SHP77 treated with DMSO at 0.1 percent for 48 hours (cell line): ENCODE results near the gene FAM47A.

Experiments used
- DNase-seq: peaks from one replicate; lab custom pipeline; 2025; lab: John Stamatoyannopoulos, UW

The FAM47A gene

DNA sequence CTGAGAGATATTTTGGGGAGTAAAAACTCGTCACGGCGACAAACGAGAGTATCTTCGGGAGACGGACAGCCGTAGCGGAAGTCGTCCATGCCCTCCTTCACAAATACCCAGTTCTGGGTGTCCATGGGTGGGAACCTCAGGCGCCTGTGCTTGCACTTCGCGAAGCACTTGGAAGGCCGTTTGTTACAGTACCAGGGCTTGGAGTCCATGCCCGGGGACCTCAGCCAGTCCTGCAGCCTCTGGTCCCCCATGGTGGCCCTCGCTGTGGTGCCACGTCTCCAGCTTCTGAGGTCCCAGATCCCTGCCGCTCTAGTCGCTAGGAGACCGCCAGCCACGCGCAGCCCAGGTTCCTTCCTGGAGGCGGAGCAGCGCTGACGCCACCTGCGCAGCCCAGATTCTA lies at the start of gene FAM47A:
TSS of gene FAM47A (minus strand) at position 287 of the 400 bp plus-strand sequence. CDS start at position 251, 36 bp downstream.
- DNase-seq: no peak

DNA sequence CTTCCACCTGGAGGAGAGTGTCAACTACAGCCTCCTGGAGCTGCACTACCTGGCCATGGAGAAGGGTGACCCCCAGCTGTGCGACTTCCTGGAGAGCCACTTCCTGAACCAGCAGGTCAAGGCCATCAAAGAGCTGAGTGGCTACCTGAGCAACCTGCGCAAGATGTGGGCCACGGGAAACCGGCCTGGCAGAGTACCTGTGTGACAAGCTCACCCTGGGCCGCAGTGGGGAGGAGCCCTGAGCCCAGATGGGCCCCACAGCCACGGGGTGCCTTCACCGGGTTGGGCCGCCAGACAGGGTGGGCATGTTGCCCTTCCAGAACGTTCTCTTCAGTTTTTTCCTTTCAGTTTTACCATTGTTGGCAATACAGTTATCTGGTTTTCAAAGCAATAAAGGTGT lies 15.2 kb upstream of the FAM47A start:
- DNase-seq: no peak

- no peak for DNase-seq
These were observed 14.8 kb upstream of the FAM47A start for GRCh38 chrX:34146906-34147305.

GRCh38 chrX:34144246-34144645 lies 12.1 kb upstream of the FAM47A start:
- DNase-seq: no peak

DNA sequence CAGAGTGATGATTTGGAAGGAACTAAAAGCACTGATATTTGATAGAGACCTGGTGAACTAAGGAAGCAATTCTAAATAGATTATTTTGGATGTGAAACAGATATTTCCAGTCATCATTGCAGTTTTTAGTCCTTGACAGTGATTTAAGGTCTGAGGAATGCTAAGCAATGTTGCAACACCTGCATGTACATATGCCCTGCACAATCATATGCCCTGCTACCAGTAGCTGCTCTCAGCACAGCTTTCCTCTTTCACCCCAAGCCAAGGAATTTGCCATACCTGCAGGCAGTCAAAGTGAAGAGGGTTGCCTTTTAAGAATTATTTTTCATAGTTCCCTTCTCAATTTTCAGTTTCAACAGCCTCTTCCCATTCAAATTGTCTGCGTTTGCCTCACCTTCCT lies 8.7 kb upstream of the FAM47A start:
- no peak for DNase-seq

DNA sequence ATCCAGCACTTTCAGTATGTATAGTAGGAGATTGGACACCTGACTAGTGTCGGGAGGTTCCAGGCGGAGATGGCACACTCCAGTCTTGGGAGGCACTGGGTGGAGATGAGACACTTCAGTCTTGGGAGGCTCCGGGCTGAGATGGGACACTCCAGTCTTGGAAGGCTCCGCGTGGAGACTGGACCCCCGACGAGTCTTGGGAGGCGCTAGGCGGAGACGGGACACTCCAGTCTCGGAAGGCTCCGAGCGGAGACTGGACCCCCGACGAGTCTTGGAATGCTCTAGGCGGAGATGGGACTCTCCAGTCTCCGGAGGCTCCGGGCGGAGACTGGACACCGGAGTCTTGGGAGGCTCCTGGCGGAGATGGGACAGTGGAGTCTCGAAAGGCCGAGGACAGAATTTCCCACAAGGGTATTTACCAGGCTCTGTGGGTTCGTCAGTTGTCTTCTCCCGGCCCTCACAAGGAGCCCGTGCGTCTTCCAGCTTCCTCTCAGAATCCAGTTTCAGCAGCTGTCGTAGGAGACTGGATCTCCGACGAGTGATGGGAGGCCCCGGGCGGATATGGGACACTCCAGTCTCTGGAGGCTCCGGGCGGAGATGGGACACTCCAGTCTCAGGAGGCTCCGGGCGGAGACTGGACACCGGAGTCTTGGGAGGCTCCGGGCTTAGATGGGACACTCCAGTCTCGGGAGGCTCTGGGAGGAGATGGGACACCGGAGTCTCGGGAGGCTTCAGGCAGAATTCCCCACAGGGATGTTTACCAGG lies 952 bp downstream of the FAM47A start:
- DNase-seq: no peak

- no peak for DNase-seq
These were observed 1.6 kb downstream of the FAM47A start for GRCh38 chrX:34130501-34130900.

- DNase-seq: no peak
These were observed 6.1 kb downstream of the FAM47A start for GRCh38 chrX:34126011-34126410.

GRCh38 chrX:34119122-34119521 lies 13.0 kb downstream of the FAM47A start:
- DNase-seq: no peak

DNA sequence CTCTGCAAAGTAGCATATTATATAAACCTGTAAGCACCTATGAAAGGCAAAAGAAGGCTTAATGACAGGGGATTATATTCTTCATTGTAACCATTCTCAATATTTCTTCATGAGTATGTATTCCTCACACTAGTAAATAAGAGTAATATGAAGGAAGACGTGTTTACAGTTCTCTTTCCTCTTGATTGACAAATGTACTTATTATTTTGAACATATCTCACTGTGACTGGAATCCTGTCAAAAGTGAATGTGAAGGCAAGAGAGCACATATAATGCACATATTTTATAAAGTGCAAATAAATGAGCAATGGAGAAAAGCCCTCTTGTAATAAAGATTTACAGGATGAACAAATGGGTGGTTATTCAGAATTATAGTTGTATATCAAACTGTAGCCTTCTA lies 19.7 kb downstream of the FAM47A start:
- DNase-seq: no peak
